WTC11 (cell line): ENCODE results near the gene SLC16A10. TPM values are rescaled to one million over a fixed set of nuclear protein-coding genes. Genes with fewer than 3 reads are reported as not detected.

Source experiments
- ATAC-seq: fragments of 200-7000 bp; cut with Tn5 transposase; 2 replicates; pipeline ENCODE4 v1.10.0; 2021; ENCODE audit warnings: mild to moderate bottlenecking, moderate library complexity
- CTCF ChIA-PET: fragments of 300-600 bp; sonication (Branson Sonifier 250); formaldehyde crosslinking; loops from one replicate; lab custom pipeline; 2021; ENCODE audit warnings: antibody characterized with exemption; lab: Charles Lee
- POLR2A ChIA-PET: fragments of 350-600 bp; sonication (Branson Sonifier 250); formaldehyde crosslinking; loops from one replicate; lab custom pipeline; 2021; ENCODE audit warnings: antibody characterized with exemption; lab: Charles Lee
- DNase-seq: peaks from one replicate; pipeline ENCODE4 v3.0.0; 2021; ENCODE audit warnings: low spot score
- H3K27ac Mint-ChIP-seq: 2 replicates; pipeline ENCODE4 v1.8.0; 2021; ENCODE audit warnings: mixed read lengths
- H3K27me3 Mint-ChIP-seq: 2 replicates; pipeline ENCODE4 v1.8.0; 2021; ENCODE audit warnings: low read depth, mild to moderate bottlenecking, moderate library complexity, mixed read lengths
- H3K36me3 Mint-ChIP-seq: 2 replicates; pipeline ENCODE4 v1.8.0; 2021; ENCODE audit warnings: mixed read lengths
- H3K4me1 Mint-ChIP-seq: 2 replicates; pipeline ENCODE4 v1.8.0; 2022; ENCODE audit warnings: mixed read lengths
- H3K4me3 Mint-ChIP-seq: 2 replicates; pipeline ENCODE4 v1.8.0; 2021; ENCODE audit warnings: mild to moderate bottlenecking, moderate library complexity, mixed read lengths
- H3K9me3 Mint-ChIP-seq: 2 replicates; pipeline ENCODE4 v1.8.0; 2021; ENCODE audit warnings: mixed read lengths
- ATF3 ChIP-seq: sonication (generic); formaldehyde crosslinking; conservative IDR thresholded peaks from 2 replicates; pipeline ENCODE4 v1.8.1; 2022; ENCODE audit warnings: mild to moderate bottlenecking, missing genetic modification reagents
- CREB1 ChIP-seq: sonication (generic); formaldehyde crosslinking; IDR thresholded peaks from 2 replicates; pipeline ENCODE4 v1.8.0; 2023; ENCODE audit warnings: mild to moderate bottlenecking, missing genetic modification reagents
- CREM ChIP-seq: sonication (generic); formaldehyde crosslinking; IDR thresholded peaks from 2 replicates; pipeline ENCODE4 v1.8.1; 2022; ENCODE audit warnings: mild to moderate bottlenecking, missing genetic modification reagents, moderate library complexity
- ETV6 ChIP-seq: sonication (generic); formaldehyde crosslinking; IDR thresholded peaks from 2 replicates; pipeline ENCODE4 v1.8.1; 2022; ENCODE audit warnings: mild to moderate bottlenecking, missing genetic modification reagents
- FOXK1 ChIP-seq: sonication (generic); formaldehyde crosslinking; IDR thresholded peaks from 2 replicates; pipeline ENCODE4 v1.8.0; 2022; ENCODE audit warnings: mild to moderate bottlenecking, moderate library complexity, missing genetic modification reagents
- FOXP1 ChIP-seq: sonication (generic); formaldehyde crosslinking; IDR thresholded peaks from 2 replicates; pipeline ENCODE4 v1.8.0; 2022; ENCODE audit warnings: missing genetic modification reagents, mild to moderate bottlenecking, moderate library complexity, borderline replicate concordance
- KAT7 ChIP-seq: sonication (generic); formaldehyde crosslinking; IDR thresholded peaks from 2 replicates; pipeline ENCODE4 v1.8.1; 2023; ENCODE audit warnings: missing genetic modification reagents, mild to moderate bottlenecking, borderline replicate concordance
- MLX ChIP-seq: sonication (generic); formaldehyde crosslinking; IDR thresholded peaks from 2 replicates; pipeline ENCODE4 v1.8.1; 2023; ENCODE audit warnings: mild to moderate bottlenecking, missing genetic modification reagents, moderate library complexity
- MXD4 ChIP-seq: fragments of 250-450 bp; sonication (Bioruptor Pico); IDR thresholded peaks from 2 replicates; pipeline ENCODE4 v1.8.0; 2021; ENCODE audit warnings: mild to moderate bottlenecking, moderate library complexity, borderline replicate concordance
- MYBL2 ChIP-seq: sonication (generic); formaldehyde crosslinking; IDR thresholded peaks from 2 replicates; pipeline ENCODE4 v1.8.1; 2023; ENCODE audit warnings: mild to moderate bottlenecking, moderate library complexity, missing genetic modification reagents
- NFE2L1 ChIP-seq: sonication (generic); formaldehyde crosslinking; IDR thresholded peaks from 2 replicates; pipeline ENCODE4 v1.8.1; 2023; ENCODE audit warnings: missing genetic modification reagents
- NR1H2 ChIP-seq: sonication (generic); formaldehyde crosslinking; IDR thresholded peaks from 2 replicates; pipeline ENCODE4 v1.9.0; 2021; ENCODE audit warnings: mild to moderate bottlenecking, moderate library complexity, missing genetic modification reagents
- NR2C2 ChIP-seq: sonication (generic); formaldehyde crosslinking; IDR thresholded peaks from 2 replicates; pipeline ENCODE4 v1.8.0; 2022; ENCODE audit warnings: mild to moderate bottlenecking, missing genetic modification reagents
- PRDM15 ChIP-seq: sonication (generic); formaldehyde crosslinking; IDR thresholded peaks from 2 replicates; pipeline ENCODE4 v1.8.0; 2022; ENCODE audit warnings: missing genetic modification reagents
- RELA ChIP-seq: sonication (generic); formaldehyde crosslinking; IDR thresholded peaks from 2 replicates; pipeline ENCODE4 v1.8.1; 2022; ENCODE audit warnings: missing genetic modification reagents, mild to moderate bottlenecking, borderline replicate concordance
- SOX15 ChIP-seq: fragments of 250-450 bp; sonication (Bioruptor Pico); IDR thresholded peaks from 2 replicates; pipeline ENCODE4 v1.9.0; 2021; ENCODE audit warnings: mild to moderate bottlenecking
- SP1 ChIP-seq: sonication (generic); formaldehyde crosslinking; conservative IDR thresholded peaks from 2 replicates; pipeline ENCODE4 v1.8.1; 2022; ENCODE audit warnings: missing genetic modification reagents
- TEAD1 ChIP-seq: sonication (generic); formaldehyde crosslinking; IDR thresholded peaks from 2 replicates; pipeline ENCODE4 v1.8.0; 2022; ENCODE audit warnings: mild to moderate bottlenecking, missing genetic modification reagents
- ZBTB43 ChIP-seq: sonication (generic); formaldehyde crosslinking; IDR thresholded peaks from 2 replicates; pipeline ENCODE4 v1.8.1; 2023; ENCODE audit warnings: mild to moderate bottlenecking, missing genetic modification reagents
- ZNF416 ChIP-seq: fragments of 250-450 bp; sonication (Bioruptor Pico); IDR thresholded peaks from 2 replicates; pipeline ENCODE4 v1.9.0; 2021; ENCODE audit warnings: mild to moderate bottlenecking, inconsistent platforms
- ZNF425 ChIP-seq: fragments of 250-450 bp; sonication (Bioruptor Pico); conservative IDR thresholded peaks from 2 replicates; pipeline ENCODE4 v1.9.0; 2021; ENCODE audit warnings: mild to moderate bottlenecking
- total RNA-seq: library from RNA; stranded (reverse); gene quantifications from 3 replicates; pipeline ENCODE4 v1.2.3, GENCODE V29; 2021

SLC16A10 gene
- total RNA-seq, 1 experiment from 2014 or later: 18.4 TPM

- DNase-seq: no peak
- no peaks in the 10 kb centered on the region for H3K27me3 Mint-ChIP-seq
- no peak for TF ChIP-seq SP1 (CRISPR knock-in tag)
- H3K9me3 Mint-ChIP-seq: peaks cover 28% of the 10 kb centered on the region
- ChIA-PET CTCF (interaction anchor here (0.9 kb wide), 1 partner anchor 18 kb away, joined by 3 read pairs; a partner anchor contains a TSS), POLR2A (no interaction called here)
- no peak for ATAC-seq
- no peak overlapping the region for H3K4me3 Mint-ChIP-seq
- peaks cover 93% of the 10 kb centered on the region for H3K36me3 Mint-ChIP-seq
- no peaks in the 10 kb centered on the region for H3K4me1 Mint-ChIP-seq
- no peak overlapping the region for H3K27ac Mint-ChIP-seq
Measured at GRCh38 chr6:111277819-111278218, 190.5 kb downstream of the SLC16A10 start.

- ChIA-PET CTCF (no interaction called here), POLR2A (no interaction called here)
- peaks cover 93% of the 10 kb centered on the region for H3K36me3 Mint-ChIP-seq
- peaks cover 37% of the 10 kb centered on the region for H3K9me3 Mint-ChIP-seq
- H3K27me3 Mint-ChIP-seq: no peaks in the 10 kb centered on the region
- no peak overlapping the region for H3K27ac Mint-ChIP-seq
- TF ChIP-seq NR2C2 (no peak), TEAD1 (CRISPR knock-in tag) (no peak), MXD4 (CRISPR knock-in tag) (no peak), KAT7 (CRISPR knock-in tag) (no peak), ATF3 (no peak), FOXP1 (no peak), MLX (CRISPR knock-in tag) (no peak), ZNF416 (CRISPR knock-in tag) (no peak), ZNF425 (no peak), CREB1 (CRISPR knock-in tag) (no peak), SOX15 (CRISPR knock-in tag) (no peak), PRDM15 (CRISPR knock-in tag) (no peak), ETV6 (no peak), FOXK1 (CRISPR knock-in tag) (no peak), CREM (CRISPR knock-in tag) (no peak), NFE2L1 (CRISPR knock-in tag) (no peak), MYBL2 (CRISPR knock-in tag) (no peak), RELA (no peak), NR1H2 (CRISPR knock-in tag) (no peak), ZBTB43 (CRISPR knock-in tag) (no peak)
- H3K4me3 Mint-ChIP-seq: no peak overlapping the region
- ATAC-seq (no peak), DNase-seq (no peak)
- peaks cover 6% of the 10 kb centered on the region for H3K4me1 Mint-ChIP-seq
Measured at GRCh38 chr6:111278731-111279130, 191.4 kb downstream of the SLC16A10 start.
